ENCODE data around the gene NFYA. TPM values are rescaled to one million over a fixed set of nuclear protein-coding genes. Genes with fewer than 3 reads are reported as not detected.

Gene NFYA
- total and polyA plus RNA-seq, 4 donors: 2.2 to 28.4 (median 10.1) TPM

- WGBS: under 1% methylated on average over 16 of the region's 16 CpGs
- TF ChIP-seq RAD21 (IDR thresholded peaks at IDR 0.05) (peak in 1 of 2 donors; percentile 13), EGR1 (IDR thresholded peaks at IDR 0.05; ENCODE audit: low read depth in 2 of 2) (peak in 1 of 2 donors; percentile 33)
- TF ChIP-seq, protein P1, sequence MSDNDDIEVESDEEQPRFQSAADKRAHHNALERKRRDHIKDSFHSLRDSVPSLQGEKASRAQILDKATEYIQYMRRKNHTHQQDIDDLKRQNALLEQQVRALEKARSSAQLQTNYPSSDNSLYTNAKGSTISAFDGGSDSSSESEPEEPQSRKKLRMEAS (IDR thresholded peaks at IDR 0.05): no peak
- DNase-seq (ENCODE audit: low spot score): no peak
Measured at GRCh38 chr6:41071501-41071922, 1.3 kb upstream of the NFYA start.

DNA sequence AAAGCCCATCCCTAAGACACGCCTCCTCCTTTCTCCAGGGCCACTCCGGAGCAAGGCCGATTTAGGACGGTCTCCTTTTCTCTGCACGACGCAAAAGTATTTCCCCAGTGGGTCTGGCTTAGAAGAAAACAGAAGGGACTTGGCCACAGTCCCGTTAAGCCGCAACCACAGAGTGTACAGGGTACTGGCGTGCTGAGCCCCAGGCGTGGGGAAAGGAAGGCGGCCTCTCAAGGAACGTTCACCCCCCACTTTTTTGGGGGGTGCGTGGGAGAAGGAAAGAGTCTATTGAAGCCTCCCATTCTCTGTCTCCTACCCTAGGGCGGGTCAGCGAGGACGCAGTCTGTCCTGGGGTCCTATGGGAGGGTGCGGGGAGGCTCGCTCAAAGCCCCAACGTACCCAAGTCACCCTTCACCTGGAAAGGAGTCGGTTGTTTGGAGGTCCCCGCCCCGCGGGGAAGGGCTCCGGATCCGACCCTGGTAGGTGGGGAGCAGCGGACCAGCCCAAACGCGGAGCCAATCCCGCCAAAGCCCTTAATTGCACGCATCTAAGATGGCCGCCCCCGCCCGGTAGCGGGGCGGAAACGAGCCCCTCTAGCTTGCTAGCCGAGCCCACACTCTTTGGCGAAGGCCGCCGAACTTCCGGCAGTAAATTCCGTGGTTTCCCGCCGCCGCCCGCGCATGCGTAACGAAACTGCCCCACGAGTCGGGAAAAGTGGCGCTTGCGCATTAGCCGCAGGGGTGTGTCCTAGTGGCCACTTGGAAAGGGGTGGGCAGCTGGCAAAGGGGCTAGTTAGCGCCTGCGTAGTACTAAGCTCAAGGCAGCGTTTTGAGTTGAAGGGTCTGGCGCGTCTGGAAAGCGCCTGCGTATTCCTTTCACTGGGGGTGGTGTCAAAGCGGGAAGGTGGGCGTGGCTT lies 595 bp upstream of the NFYA start, which contains the start of gene OARD1:
Gene OARD1 (minus strand): TSS at position 434 of the 913 bp plus-strand sequence. CDS start 722 bp downstream, outside the sequence.
- H3K27ac ChIP-seq (ENCODE audit: low read depth in 1 of 2, low read length in 2 of 2): peak within 1 kb of the TSS; percentile 99 to 100
- peak; percentile 66 for TF ChIP-seq ATF3 (IDR thresholded peaks at IDR 0.05)
- peak; percentile 47 to 84 for TF ChIP-seq RXRA (IDR thresholded peaks at IDR 0.05)
- TF ChIP-seq SP1 (IDR thresholded peaks at IDR 0.05): peak; percentile 71
- TF ChIP-seq JUND (IDR thresholded peaks at IDR 0.05): peak in 1 of 2 donors; percentile 25
- TF ChIP-seq HNF4A (conservative IDR thresholded peaks at IDR 0.05): peak; percentile 4 to 17
- TF ChIP-seq, protein P2, sequence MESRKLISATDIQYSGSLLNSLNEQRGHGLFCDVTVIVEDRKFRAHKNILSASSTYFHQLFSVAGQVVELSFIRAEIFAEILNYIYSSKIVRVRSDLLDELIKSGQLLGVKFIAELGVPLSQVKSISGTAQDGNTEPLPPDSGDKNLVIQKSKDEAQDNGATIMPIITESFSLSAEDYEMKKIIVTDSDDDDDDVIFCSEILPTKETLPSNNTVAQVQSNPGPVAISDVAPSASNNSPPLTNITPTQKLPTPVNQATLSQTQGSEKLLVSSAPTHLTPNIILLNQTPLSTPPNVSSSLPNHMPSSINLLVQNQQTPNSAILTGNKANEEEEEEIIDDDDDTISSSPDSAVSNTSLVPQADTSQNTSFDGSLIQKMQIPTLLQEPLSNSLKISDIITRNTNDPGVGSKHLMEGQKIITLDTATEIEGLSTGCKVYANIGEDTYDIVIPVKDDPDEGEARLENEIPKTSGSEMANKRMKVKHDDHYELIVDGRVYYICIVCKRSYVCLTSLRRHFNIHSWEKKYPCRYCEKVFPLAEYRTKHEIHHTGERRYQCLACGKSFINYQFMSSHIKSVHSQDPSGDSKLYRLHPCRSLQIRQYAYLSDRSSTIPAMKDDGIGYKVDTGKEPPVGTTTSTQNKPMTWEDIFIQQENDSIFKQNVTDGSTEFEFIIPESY (IDR thresholded peaks at IDR 0.05): peak; percentile 90
- TF ChIP-seq, protein P1 (IDR thresholded peaks at IDR 0.05): peak; percentile 76
- no peak for TF ChIP-seq CTCF (IDR thresholded peaks at IDR 0.05; ENCODE audit: low read depth, low read length, missing input control)
- peak; percentile 71 to 88 for TF ChIP-seq EGR1 (IDR thresholded peaks at IDR 0.05; ENCODE audit: low read depth in 2 of 2)
- TF ChIP-seq FOXA2 (IDR thresholded peaks at IDR 0.05): peak; percentile 23
- peak; percentile 84 for TF ChIP-seq TAF1 (conservative IDR thresholded peaks at IDR 0.05)
- TF ChIP-seq REST (IDR thresholded peaks at IDR 0.05): peak; percentile 75
- no peak for TF ChIP-seq FOXA1 (IDR thresholded peaks at IDR 0.05)
- no peak for TF ChIP-seq HNF4G (IDR thresholded peaks at IDR 0.05)
- no peak for TF ChIP-seq RAD21 (IDR thresholded peaks at IDR 0.05)
- TF ChIP-seq GABPA (IDR thresholded peaks at IDR 0.05 in 1 of 2, conservative IDR thresholded peaks at IDR 0.05 in 1 of 2): peak; percentile 85 to 94
- TF ChIP-seq NR2F2 (IDR thresholded peaks at IDR 0.05): peak; percentile 50
- TF ChIP-seq YY1 (IDR thresholded peaks at IDR 0.05): peak; percentile 98
- H3K27me3 ChIP-seq (ENCODE audit: control insufficient read depth in 4 of 4, insufficient read depth in 4 of 4, low read length in 3 of 4): no peaks in the 10 kb centered on the region
- peaks cover 0 to 10% (median 5%) of the 10 kb centered on the region in 4 donors for H3K36me3 ChIP-seq (ENCODE audit: control insufficient read depth in 4 of 4, insufficient read depth in 3 of 4, low read depth in 1 of 4, low read length in 3 of 4)
- DNase-seq (ENCODE audit: low spot score): peak; percentile 99
- peaks cover under 1 to 42% (median 34%) of the 10 kb centered on the region in 4 donors for H3K4me1 ChIP-seq (ENCODE audit: control insufficient read depth in 4 of 4, insufficient read depth in 4 of 4, low read length in 3 of 4)
- peak within 1 kb of the TSS; percentile 98 to 99 for H3K9ac ChIP-seq (ENCODE audit: low read depth in 1 of 2, low read length in 2 of 2)
- H3K4me3 ChIP-seq (ENCODE audit: low read depth in 1 of 3, low read length in 3 of 3): peak within 1 kb of the TSS; percentile 84 to 93 (median 84)
- H3K9me3 ChIP-seq (ENCODE audit: control insufficient read depth in 4 of 4, low read length in 3 of 4): no peaks in the 10 kb centered on the region
- WGBS: under 1% methylated on average over 63 of the region's 63 CpGs

More at GRCh38 chr6:41071501-41071922, 1.3 kb upstream of the NFYA start:
- Histone ChIP-seq H3K27me3 (ENCODE audit: control insufficient read depth in 4 of 4, insufficient read depth in 4 of 4, low read length in 3 of 4) (no peaks in the 10 kb centered on the region), H3K36me3 (ENCODE audit: control insufficient read depth in 4 of 4, insufficient read depth in 3 of 4, low read depth in 1 of 4, low read length in 3 of 4) (peaks cover 0 to 10% (median 5%) of the 10 kb centered on the region in 4 donors), H3K9ac (ENCODE audit: low read depth in 1 of 2, low read length in 2 of 2) (peak overlapping the region; percentile 82 to 99), H3K27ac (ENCODE audit: low read depth in 1 of 2, low read length in 2 of 2) (peak overlapping the region; percentile 99 to 100), H3K9me3 (ENCODE audit: control insufficient read depth in 4 of 4, low read length in 3 of 4) (no peaks in the 10 kb centered on the region), H3K4me1 (ENCODE audit: control insufficient read depth in 4 of 4, insufficient read depth in 4 of 4, low read length in 3 of 4) (peaks cover 0 to 44% (median 34%) of the 10 kb centered on the region in 4 donors), H3K4me3 (ENCODE audit: low read depth in 1 of 3, low read length in 3 of 3) (peak overlapping the region; percentile 62 to 83 (median 77))
